ENCODE measurements around the gene NUP107. TPM values are rescaled to one million over a fixed set of nuclear protein-coding genes. Genes with fewer than 3 reads are reported as not detected.

Gene NUP107
- polyA plus RNA-seq, 2 of the 4 experiments (the other 2 are of a cell fraction): 78.5 to 194 TPM

GRCh38 chr12:68749861-68750260, 63.1 kb downstream of the NUP107 start:
- ChIA-PET CTCF (no interaction called here), POLR2A (no interaction called here)
- FAIRE-seq: no peak

GRCh38 chr12:68750506-68750905, 63.7 kb downstream of the NUP107 start:
- 78% methylated on average over 4 of the region's 4 CpGs for whole genome bisulfite sequencing (ENCODE audit: missing lambda C conversion rate)
- H3K4me2 ChIP-seq: no peak overlapping the region
- no peak for TF ChIP-seq BHLHE40 (IDR thresholded peaks at IDR 0.05; ENCODE audit: low read depth, low read length)
- TF ChIP-seq FOSB (CRISPR knock-in tag; IDR thresholded peaks at IDR 0.05): no peak
- TF ChIP-seq KDM5A (IDR thresholded peaks at IDR 0.05): no peak
- no peak for TF ChIP-seq HMGXB4 (CRISPR knock-in tag; IDR thresholded peaks at IDR 0.05; ENCODE audit: borderline replicate concordance)
- no peak for TF ChIP-seq SREBF2 (IDR thresholded peaks at IDR 0.05)
- no peak for TF ChIP-seq POLR2AphosphoS2 (conservative IDR thresholded peaks at IDR 0.05; ENCODE audit: low read length)
- TF ChIP-seq BCL3 (IDR thresholded peaks at IDR 0.05): no peak
- no peak for TF ChIP-seq EHF (CRISPR knock-in tag; IDR thresholded peaks at IDR 0.05)
- no peak for TF ChIP-seq MAFK (IDR thresholded peaks at IDR 0.05; ENCODE audit: partially characterized antibody)
- no peak for TF ChIP-seq RAD21 (conservative IDR thresholded peaks at IDR 0.05 in 1 of 2, IDR thresholded peaks at IDR 0.05 in 1 of 2)
- no peak for TF ChIP-seq REST (IDR thresholded peaks at IDR 0.05)
- TF ChIP-seq RFX5 (IDR thresholded peaks at IDR 0.05): no peak
- TF ChIP-seq CTCF (IDR thresholded peaks at IDR 0.05): no peak
- TF ChIP-seq EP300 (IDR thresholded peaks at IDR 0.05): no peak
- no peak for TF ChIP-seq CHD4 (IDR thresholded peaks at IDR 0.05; ENCODE audit: borderline replicate concordance)
- no peak for TF ChIP-seq HOXB13 (CRISPR knock-in tag; IDR thresholded peaks at IDR 0.05; ENCODE audit: low read depth)
- H3K27ac ChIP-seq: no peak overlapping the region
- H3K4me3 ChIP-seq: no peak overlapping the region
- no peaks in the 10 kb centered on the region for H3K9me3 ChIP-seq
- ChIA-PET POLR2A (interaction anchor here (1.0 kb wide), 1 partner anchor 58 kb away, joined by 3 read pairs; no protein-coding TSS in a partner anchor), CTCF (interaction anchor here (2.1 kb wide), 1 partner anchor 57 kb away, joined by 5 read pairs; no protein-coding TSS in a partner anchor)
- no peak for DNase-seq (ENCODE audit: low read depth in 1 of 2, low spot score in 1 of 2)
- no peak for ATAC-seq
- no peak for FAIRE-seq
- peaks cover 13% of the 10 kb centered on the region for H3K4me1 ChIP-seq

More at GRCh38 chr12:68749861-68750260, 63.1 kb downstream of the NUP107 start:
- Histone ChIP-seq H3K27ac (no peak overlapping the region), H3K4me2 (no peak overlapping the region), H3K4me3 (no peak overlapping the region), H3K9me3 (no peaks in the 10 kb centered on the region), H3K4me1 (peaks cover 13% of the 10 kb centered on the region)
- TF ChIP-seq EHMT2 (IDR thresholded peaks at IDR 0.05; ENCODE audit: low read depth) (no peak), BHLHE40 (IDR thresholded peaks at IDR 0.05; ENCODE audit: low read depth, low read length) (no peak), MAZ (IDR thresholded peaks at IDR 0.05; ENCODE audit: borderline replicate concordance, low read depth, low read length) (no peak), ZC3H11A (IDR thresholded peaks at IDR 0.05) (no peak), CBX8 (IDR thresholded peaks at IDR 0.05) (no peak), MAFK (IDR thresholded peaks at IDR 0.05; ENCODE audit: partially characterized antibody) (no peak), SREBF2 (IDR thresholded peaks at IDR 0.05) (no peak), NPAS2 (CRISPR knock-in tag; IDR thresholded peaks at IDR 0.05; ENCODE audit: borderline replicate concordance) (no peak), BCL3 (IDR thresholded peaks at IDR 0.05) (no peak), KDM1A (IDR thresholded peaks at IDR 0.05; ENCODE audit: low read depth) (no peak), RAD21 (conservative IDR thresholded peaks at IDR 0.05 in 1 of 2, IDR thresholded peaks at IDR 0.05 in 1 of 2) (no peak), ESRRA (IDR thresholded peaks at IDR 0.05; ENCODE audit: borderline replicate concordance, low read length) (no peak)
- ATAC-seq (no peak), DNase-seq (ENCODE audit: low read depth in 1 of 2, low spot score in 1 of 2) (no peak)
- WGBS (ENCODE audit: missing lambda C conversion rate): 75% methylated on average over 4 of the region's 4 CpGs
